Embryonic facial prominence (tissue), 1 donor: ENCODE data around the gene TRAP1.

Source experiments
- DNase-seq: peaks from one replicate; pipeline ENCODE4 v3.0.0-alpha.2; 2016; ENCODE audit errors: extremely low spot score

The TRAP1 gene

DNA sequence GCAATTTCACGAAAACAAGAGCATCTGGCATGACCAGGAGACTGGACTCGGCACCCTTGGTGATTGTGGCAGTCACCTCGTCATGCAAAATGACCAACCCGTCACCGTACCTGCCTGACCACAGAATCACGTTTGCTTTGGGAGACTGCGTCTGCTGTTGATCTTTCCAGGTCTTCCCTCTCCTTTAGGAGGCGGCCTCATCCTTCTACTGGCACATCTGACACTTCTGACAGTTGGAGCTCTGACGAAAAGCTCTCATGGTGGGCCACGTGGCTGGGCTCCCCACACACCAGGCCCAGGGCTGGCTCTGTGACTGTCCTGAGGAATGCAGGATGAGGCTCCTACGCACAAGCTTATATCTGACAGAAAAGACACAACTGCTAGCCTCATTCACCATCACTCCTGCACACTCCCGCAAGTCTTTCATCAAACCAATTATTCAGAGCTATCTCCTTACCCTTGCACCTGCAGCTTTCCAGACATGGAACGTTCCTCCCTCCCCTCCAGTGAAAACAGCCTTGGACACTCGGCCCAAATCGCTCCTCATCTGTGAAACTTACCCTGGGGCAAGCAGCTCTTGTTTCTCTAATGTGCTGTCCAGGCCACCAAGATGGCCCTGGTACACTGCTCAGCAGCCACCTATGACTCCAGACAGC lies 3.6 kb downstream of the TRAP1 start:
- DNase-seq = no peak

DNA sequence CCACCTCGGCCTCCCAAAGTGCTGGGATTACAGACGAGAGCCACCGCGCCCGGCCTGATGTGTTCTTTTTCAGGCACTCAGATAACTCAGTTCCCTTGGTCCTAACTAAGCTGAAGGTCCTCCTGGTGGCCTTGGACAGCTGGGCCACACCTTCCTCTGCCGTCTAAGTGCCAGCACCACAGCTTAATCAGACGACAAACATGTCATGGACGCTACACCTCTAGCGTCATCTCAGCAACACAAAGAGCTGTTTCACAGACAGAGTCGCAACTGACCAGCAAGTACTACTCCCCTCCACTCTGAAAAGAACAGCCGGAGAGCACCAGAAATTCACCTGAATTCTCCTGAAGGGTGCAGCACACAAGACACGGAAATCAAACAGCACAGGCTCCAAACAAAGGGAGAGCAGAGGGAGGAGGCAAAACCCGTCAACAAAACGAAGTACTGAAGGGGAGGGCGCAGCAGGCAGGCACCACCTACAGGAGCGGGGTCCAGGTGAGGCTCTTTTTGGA lies 4.4 kb downstream of the TRAP1 start:
- DNase-seq = no peak

DNA sequence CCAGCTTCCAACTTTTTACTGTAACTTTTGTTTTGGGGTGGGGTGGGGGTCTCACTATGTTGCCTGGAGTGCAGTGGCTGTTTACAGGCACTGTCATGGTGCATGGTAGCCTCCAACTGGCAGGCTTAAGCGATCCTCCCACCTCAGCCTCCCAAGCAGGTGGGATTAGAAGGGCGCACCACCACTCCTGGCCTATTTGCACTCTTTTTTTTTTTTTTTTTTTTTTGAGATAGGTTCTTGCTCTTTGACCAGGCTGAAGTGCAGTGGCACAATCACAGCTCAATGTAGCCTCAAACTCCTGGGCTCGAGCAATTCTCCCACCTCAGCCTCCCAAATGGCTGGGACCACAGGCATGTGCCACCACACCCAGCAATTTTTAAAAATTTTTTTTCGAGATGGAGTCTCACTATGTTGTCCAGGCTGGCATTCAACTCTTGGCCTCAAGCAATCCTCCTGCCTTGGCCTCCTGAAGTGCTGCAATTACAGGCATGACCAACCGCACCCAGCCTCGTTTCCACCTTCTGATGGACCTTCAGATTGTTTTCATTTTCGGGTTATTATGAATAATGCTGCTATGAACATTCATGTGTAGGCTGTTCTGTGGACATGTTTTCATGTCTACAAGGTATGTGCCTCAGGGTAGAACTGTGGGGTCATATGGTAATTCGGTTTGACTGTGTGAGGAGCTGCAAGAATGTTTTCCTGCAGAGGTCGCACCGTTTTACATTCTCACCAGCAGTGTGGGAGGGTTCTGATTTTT lies 10.9 kb downstream of the TRAP1 start:
- DNase-seq = no peak

DNA sequence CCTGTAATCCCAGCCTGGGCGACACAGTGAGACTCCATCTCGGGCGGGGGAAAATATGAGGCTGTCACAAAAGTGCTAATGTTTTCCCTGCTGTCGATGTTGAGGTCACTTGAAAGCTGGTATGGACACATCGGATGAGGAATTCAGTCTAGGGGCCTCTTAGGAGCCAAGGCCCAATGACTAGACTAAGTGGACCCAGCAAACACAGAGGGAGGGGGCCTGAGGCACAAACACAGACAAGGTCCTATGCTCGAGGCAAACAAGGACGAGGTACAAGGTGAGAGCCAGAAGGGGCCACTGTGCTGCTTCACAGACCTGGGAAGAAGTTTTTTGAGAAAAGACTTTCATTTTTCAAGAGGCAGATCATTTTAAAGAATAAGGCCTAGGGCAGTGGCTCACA lies 15.2 kb downstream of the TRAP1 start:
- DNase-seq = no peak

DNA sequence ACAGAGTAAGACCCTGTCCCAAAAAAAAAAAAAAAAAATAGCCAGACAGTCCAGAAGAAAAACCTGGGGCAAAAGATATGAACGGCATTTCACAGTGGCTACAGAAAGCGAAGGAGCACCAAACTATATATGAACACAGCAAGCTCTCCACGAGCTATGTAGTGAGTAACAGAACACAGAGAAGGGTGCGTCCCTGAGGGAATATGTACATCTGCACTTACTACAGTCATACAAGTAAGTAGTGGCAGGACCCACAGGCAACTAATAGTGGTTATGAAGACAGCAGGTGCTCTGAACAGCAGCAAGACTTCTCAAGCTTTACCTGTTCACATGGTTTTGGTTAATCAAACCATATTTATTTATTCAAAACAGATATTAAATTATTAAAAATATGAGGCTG lies 15.8 kb downstream of the TRAP1 start:
- no peak for DNase-seq

DNA sequence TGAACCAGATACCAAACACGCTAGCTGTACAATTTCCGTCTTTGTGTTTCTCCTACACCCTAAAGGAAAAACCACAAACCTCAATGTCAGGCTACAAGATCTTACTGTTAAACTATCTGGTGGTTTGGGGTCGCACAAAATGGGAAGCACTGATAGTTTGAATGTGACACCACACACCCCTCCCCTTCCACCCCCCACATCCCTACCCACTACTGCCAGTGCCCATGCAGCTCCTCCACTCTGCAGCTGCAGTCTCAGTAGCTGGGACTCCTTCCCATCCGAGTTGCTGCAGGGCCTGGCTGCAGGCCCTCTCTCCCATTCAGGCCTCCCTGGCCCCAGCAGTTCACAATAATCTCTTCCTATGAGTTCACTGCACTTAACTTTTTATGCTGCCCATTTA lies 18.4 kb downstream of the TRAP1 start:
- DNase-seq = no peak

DNA sequence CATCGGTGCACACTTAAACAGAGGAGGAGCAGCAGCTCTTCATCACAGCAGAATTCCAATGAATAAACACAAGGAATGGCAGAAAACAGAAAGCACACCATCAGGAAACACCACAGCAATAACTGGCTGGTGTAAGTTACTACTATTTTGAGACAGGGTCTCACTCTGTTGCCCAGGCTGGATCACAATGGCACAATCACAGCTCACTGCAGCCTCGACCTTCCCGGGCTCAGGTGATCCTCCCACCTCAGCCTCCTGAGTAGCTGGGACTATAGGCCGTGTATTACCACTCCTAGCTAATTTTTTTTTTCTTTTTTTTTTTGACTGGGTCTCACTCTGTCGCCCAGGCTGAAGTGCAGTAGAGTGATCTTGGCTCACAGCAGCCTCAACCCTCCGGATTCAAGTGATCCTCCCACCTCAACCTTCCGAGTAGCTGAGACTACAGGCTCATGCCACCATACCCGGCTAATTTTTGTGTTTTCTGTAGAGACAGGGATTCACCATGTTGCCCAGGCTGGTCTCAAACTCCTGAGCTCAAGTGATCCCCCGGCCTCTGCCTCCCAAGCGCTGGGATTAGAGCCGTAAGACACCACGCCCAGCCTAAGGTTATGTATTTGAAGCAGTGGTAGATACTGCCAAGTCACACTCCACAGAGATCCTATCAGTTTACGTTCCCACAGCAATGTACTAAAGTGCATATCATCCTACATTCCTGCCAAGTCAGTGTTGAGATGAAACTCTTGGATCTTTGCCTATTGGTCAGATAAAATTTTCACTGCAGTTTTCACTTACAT lies 20.7 kb downstream of the TRAP1 start:
- DNase-seq = no peak

DNA sequence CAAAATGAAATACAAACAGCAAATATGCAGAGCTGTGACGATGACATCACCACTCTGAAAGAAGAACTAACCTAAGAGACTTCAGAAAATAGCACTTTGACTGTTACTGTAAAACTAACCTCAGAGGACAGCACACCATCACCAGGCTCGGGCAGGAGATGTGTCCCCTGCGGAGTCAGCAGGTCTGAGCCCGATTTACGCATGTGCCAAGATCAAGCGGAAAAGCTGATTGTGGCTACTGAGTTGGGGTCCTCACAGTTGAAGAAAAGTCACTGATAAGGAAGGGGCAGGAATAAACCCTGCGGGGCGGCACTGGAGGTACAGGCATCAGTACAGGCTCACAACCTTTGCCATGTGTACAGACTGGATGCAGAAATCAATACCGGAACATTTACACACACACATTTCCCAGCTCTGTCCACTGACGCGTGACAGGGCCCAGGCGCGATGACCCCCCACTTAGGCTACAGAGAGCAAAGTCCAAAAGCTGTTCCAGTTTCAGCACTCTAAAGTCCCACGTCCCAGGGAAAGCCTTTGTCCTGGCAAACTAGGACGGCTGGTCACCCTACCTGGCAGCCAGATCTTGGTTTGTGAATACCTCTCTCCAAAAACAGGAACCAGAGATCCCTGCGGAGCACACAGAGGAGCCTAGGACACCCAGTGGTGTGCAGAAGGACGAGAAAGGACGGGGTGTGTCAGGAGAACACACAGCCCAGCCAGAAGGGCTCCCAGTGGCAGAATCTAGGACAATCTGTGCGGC lies 21.5 kb downstream of the TRAP1 start:
- no peak for DNase-seq

DNA sequence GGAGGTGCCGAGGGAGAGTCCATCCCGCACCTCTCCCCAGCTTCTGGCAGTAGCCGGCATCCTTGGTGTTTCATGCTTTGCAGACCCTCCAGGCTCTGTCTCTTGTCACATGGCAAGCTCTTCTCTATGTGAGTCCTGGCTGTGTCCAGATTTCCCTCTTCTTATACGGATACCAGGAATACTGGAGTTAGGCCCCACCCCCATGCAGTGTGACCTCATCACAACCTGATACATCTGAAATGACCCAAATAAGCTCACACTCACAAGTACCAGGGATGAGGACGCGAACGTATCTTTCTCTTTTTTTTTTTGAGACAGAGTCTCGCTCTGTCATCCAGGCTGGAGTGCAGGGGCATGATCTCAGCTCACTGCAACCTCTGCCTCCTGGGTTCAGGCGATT lies 23.3 kb downstream of the TRAP1 start:
- DNase-seq = no peak

DNA sequence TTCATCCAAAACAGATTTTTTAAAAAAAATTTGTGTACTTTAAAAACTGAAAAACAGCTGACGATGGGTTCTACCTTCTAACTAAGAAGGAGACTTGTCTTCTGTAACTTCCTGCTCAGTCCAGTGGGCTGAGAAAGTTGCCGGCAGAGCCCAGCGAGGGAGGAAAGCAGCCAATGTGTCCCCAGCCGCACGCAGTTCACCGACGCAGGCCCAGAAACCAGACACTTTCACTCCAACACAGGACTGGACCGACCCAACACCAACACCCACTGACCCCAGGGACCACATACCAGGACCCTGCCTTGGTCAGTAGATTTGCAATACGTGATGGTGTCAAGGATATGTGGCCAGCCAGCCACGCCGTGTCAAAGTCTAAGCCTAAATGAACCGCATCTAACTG lies 25.6 kb downstream of the TRAP1 start:
- no peak for DNase-seq

DNA sequence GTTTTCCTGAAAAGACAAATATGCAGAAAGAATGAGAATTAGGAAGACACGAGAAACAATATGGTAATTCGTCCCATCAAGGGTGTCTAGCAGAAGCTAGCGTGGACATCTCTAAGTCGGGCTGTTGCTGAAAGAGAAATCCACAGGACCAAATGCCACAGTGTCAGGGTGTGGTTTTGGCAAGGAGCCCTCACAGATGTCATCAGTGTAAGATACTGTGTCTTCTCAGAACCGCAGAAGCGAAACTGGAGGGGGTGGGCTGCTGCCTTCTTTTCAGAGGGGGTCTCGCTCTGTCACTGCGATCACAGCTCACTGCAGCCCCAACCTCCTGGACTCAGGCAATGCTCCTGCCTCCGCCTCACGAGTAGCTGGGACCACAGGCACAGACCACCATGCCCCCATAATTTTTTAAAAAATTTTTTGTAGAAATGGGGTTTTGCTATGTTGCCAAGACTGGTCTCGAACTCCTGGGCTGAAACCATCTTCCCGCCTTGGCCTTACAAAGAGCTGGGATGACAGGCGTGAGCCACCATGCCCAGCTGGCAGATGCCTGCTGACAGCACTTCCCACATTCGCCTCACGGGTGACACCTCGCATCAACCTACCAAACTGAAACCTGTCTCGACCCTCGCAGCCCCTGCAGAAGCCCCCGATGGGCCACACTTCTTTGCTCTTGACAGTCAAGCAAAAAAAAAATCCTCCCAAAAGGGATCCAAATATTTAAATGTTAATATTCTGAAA lies 26.2 kb downstream of the TRAP1 start:
- no peak for DNase-seq

DNA sequence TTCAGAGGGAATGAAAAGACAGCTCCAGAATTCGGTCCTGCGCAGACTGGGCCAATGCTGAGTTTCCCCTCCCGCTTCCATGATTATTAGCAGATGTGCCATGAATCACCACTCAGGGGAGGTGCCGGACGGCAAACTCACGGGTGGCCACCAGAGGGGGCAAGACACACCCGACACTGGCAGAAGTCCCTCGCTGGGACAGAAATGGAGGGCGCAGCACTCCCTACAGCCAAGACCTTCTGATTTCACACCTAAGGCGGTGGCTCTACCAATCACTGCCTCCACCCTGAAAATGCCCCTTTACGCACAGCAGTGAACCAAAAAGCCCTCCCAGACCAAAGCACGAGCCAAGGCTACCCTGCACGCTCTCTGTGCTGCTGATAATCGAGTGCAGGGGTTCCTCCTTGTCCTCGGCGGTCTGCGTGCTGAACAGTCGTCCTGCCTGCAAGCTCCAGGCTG lies 26.8 kb downstream of the TRAP1 start:
- peak; percentile 85 for DNase-seq

DNA sequence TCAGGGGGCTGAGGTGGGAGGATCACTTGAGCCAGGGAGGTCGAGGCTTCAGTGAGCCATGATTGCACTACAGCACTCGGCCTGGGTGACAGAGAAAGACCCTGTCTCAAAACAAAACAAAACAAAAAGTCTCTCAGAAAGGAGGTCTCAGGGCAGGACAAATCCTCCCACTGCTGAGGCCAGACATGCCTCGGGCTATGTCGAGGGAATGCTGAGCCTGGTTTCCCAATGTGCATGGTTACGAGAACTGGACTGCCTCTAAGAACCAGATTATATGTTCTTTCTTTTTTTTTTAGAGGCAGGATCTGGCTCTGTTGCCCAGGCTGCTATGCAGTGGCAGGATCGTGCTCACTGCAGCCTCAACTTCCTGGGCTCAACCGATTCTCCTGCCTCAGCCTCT lies 27.6 kb downstream of the TRAP1 start:
- no peak for DNase-seq

DNA sequence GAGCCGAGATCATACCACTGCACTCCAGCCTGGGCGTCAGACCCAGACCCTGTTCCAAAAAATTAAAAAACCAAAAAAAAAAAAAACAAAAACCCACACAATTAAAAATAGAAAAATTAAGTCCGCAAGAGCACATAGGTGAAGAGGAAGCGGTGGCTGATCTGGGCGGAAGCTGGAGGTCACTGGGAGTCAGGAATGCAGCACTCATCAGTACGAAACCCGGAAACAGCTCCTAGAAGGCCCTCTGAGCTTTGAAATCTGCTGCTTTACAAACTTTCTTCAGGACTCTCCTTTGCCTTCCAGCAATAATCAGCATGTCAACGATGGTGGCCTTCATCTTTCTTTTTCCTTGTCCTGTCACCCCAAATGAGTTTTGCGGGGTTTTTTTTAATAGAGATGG lies 29.5 kb downstream of the TRAP1 start:
- DNase-seq = no peak

DNA sequence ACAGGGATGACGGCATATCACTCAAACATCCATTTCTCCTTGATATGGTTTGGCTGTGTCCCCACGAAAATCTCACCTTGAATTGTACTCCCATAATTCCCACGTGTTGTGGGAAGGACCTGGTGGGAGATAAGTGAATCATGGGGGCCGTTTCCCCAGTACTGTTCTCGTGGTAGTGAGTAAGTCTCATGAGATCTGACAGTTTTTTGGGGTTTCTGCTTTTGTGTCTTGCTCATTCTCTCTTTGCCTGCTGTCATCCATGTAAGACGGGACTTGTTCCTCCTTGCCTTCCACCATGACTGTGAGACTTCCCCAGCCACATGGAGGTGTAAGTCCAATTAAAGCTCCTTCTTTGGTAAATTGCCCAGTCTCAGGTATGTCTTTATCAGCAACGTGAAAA lies 30.3 kb downstream of the TRAP1 start:
- DNase-seq = no peak

DNA sequence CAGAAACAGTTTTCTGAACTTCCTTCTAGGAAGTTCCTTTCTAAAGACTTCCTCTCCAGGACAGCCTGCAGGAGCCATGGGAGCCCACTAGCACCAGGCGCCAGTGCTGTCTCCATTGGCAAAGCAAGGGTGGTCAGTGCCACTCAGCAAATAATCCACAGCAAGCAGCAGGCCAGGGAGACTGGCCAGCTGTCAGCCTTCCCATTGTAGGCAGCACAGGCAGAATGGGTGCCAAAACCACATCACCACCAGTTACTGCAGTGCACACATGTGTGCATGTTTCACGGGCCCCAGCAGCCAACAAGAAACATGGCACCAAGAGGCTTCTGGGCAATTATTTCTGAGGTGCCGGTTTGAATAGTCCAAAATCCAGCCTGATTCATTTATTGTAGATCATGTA lies 36.1 kb downstream of the TRAP1 start:
- DNase-seq = no peak

DNA sequence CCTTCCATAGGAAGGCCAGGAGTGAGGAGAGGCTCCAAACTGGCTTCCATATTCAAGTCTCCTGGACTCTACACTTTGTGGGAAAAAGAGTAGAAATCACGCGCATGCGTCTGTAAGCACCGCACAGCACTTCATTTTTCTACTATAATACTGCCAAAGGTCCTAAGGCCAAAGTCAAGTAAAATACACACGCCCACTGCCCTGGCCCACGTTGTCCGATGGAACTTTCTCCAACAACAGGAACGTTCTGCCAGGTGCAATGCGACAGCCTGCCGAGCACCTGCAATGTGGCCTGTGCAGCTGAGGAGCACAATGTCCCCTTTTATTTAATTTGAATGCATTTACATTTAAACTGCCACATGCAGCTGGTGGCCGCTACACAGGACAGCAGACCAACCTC lies 39.3 kb downstream of the TRAP1 start:
- DNase-seq = no peak

DNA sequence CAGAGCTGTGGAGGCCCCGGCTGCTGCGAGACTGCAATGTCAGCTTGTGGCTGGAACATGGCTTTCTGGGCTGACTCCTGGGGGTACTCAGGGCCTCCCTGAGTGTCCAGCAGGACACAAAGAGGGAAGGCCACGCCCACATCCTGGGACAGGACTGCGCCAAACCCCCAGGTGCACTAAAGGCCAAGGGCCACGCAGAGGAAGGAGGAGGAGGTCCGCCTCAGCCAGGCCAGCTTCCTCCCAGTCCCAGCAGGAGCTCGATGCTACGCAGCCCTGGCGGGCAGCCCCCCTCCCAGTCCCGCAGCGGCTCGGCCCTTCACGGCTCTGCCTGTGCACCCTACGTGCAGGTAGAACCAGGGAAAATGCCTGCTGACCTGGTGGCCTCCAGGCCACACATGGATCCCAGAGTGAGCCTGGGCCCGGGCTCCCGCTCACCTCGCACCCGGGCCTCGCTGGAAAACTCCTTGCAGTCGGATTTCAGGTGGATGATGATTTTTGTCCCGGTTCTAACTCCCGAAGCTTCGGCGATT lies 41.7 kb downstream of the TRAP1 start:
- DNase-seq = no peak

DNA sequence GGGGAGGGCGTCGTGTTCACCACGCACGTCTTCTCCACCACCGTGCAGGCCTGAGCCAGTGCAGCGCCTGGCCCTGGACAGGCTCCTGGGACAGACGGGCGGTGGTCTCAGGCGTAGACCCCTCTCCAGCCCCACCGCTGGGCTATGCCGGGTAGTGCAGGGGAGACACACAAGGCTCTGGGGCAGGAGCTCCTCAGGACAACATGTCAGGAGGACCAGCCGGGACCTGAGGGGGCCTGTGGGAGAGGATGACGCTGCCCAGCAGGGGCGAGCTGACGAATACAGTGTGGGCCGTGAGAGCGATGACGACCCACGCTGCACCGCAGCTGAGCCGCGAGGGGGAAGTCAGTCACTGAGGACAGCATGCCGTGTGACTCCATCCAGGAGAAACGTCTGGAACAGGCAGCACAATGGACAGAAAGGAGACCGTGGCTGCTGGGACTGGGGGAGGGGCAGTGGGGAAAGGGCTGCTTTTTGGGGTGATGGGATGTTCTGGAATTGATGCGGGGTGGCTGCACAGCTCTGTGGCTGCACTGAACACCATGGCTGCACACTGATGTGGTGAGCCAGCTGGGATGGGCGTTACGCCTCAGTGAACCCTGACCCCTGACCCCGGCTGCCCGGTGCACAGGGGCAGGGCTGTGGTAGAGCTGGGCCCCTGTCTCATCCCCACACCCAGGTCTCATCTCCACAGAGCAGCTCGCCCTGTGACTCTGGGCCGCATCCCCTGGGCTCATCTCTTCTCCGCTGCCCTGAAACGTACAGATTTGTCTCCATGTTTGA lies 42.6 kb downstream of the TRAP1 start:
- no peak for DNase-seq
